HepG2 (cell line): ENCODE data around the gene RNF183. TPM values are rescaled to one million over a fixed set of nuclear protein-coding genes. Genes with fewer than 3 reads are reported as not detected.
A peak's percentile ranks its signal among the peaks of the same experiment; 100 is the strongest.

Experiments used
- AKAP8 ChIP-seq: sonication (generic); formaldehyde crosslinking; IDR thresholded peaks from 2 replicates; pipeline ENCODE4 v1.5.1; 2020; ENCODE audit warnings: mild to moderate bottlenecking, missing genetic modification reagents
- CHD2 ChIP-seq: IDR thresholded peaks from 2 replicates; pipeline ENCODE4 v1.6.1; 2011; ENCODE audit warnings: low read depth, low read length, improper control_type of control experiment
- HHEX ChIP-seq: IDR thresholded peaks from 2 replicates; pipeline ENCODE4 v1.6.1; 2016; ENCODE audit warnings: control low read depth
- HOXA5 ChIP-seq: sonication (generic); formaldehyde crosslinking; IDR thresholded peaks from 2 replicates; pipeline ENCODE4 v1.4.0; 2020; ENCODE audit warnings: missing genetic modification reagents
- KLF16 ChIP-seq, 2 experiments: sonication (generic) in 1 of 2; formaldehyde crosslinking in 1 of 2; IDR thresholded peaks; 2 replicates each; pipeline versions ENCODE4 v1.6.1 to v1.8.0; 2016 to 2023; ENCODE audit warnings: missing genetic modification reagents in 2 of 2, missing compliant biosample characterization in 1 of 2
- MBNL3 ChIP-seq: fragments of 250-450 bp; sonication (Bioruptor Pico); conservative IDR thresholded peaks from 2 replicates; pipeline ENCODE4 v1.8.0; 2022; ENCODE audit warnings: mild to moderate bottlenecking, inconsistent platforms
- MXD3 ChIP-seq: IDR thresholded peaks from 2 replicates; pipeline ENCODE4 v1.6.1; 2016; ENCODE audit warnings: mild to moderate bottlenecking, missing biosample characterization, missing genetic modification reagents
- SIX1 ChIP-seq: sonication (generic); formaldehyde crosslinking; IDR thresholded peaks from 2 replicates; pipeline ENCODE4 v1.4.0; 2020; ENCODE audit warnings: missing genetic modification reagents, borderline replicate concordance
- SMAD1 ChIP-seq: sonication (generic); formaldehyde crosslinking; IDR thresholded peaks from 2 replicates; pipeline ENCODE4 v1.4.0; 2020; ENCODE audit warnings: missing genetic modification reagents, low read depth, mild to moderate bottlenecking, borderline replicate concordance
- TAF1 ChIP-seq: sonication (generic); formaldehyde crosslinking; IDR thresholded peaks from 2 replicates; pipeline ENCODE4 v1.4.0; 2020; ENCODE audit warnings: missing genetic modification reagents
- TERF1 ChIP-seq: sonication (generic); formaldehyde crosslinking; IDR thresholded peaks from 2 replicates; pipeline ENCODE4 v1.8.0; 2022; ENCODE audit warnings: mild to moderate bottlenecking, missing genetic modification reagents, moderate library complexity
- TFDP1 ChIP-seq: IDR thresholded peaks from 2 replicates; pipeline ENCODE4 v1.6.1; 2016; ENCODE audit warnings: missing compliant biosample characterization, missing genetic modification reagents, borderline replicate concordance
- THRA ChIP-seq: sonication (generic); formaldehyde crosslinking; IDR thresholded peaks from 2 replicates; pipeline ENCODE4 v1.4.0; 2020; ENCODE audit warnings: missing genetic modification reagents, borderline replicate concordance
- ZBTB26 ChIP-seq: IDR thresholded peaks from 2 replicates; pipeline ENCODE4 v1.6.1; 2016; ENCODE audit warnings: missing compliant biosample characterization, missing genetic modification reagents, borderline replicate concordance
- ZNF12 ChIP-seq: sonication (generic); formaldehyde crosslinking; IDR thresholded peaks from 2 replicates; pipeline ENCODE4 v1.5.0; 2020; ENCODE audit warnings: missing genetic modification reagents
- ZNF274 ChIP-seq: sonication (generic); formaldehyde crosslinking; IDR thresholded peaks from 2 replicates; pipeline ENCODE4 v1.5.1; 2020; ENCODE audit warnings: mild to moderate bottlenecking, missing genetic modification reagents
- ZNF431 ChIP-seq: sonication (generic); formaldehyde crosslinking; IDR thresholded peaks from 2 replicates; pipeline ENCODE4 v1.9.0; 2022; ENCODE audit warnings: missing genetic modification reagents, low read depth, mild to moderate bottlenecking, borderline replicate concordance
- ZNF546 ChIP-seq: sonication (generic); formaldehyde crosslinking; conservative IDR thresholded peaks from 2 replicates; pipeline ENCODE4 v1.8.1; 2023; ENCODE audit warnings: mild to moderate bottlenecking, missing genetic modification reagents
- ZNF547 ChIP-seq: sonication (generic); formaldehyde crosslinking; IDR thresholded peaks from 2 replicates; pipeline ENCODE4 v1.5.1; 2020; ENCODE audit warnings: mild to moderate bottlenecking, missing genetic modification reagents
- ZNF557 ChIP-seq: sonication (generic); formaldehyde crosslinking; IDR thresholded peaks from 2 replicates; pipeline ENCODE4 v1.4.0; 2020; ENCODE audit warnings: missing genetic modification reagents
- ZNF614 ChIP-seq: IDR thresholded peaks from 2 replicates; pipeline ENCODE4 v1.6.1; 2018; ENCODE audit warnings: missing biosample characterization, missing genetic modification reagents, inconsistent platforms, borderline replicate concordance
- ZNF773 ChIP-seq: sonication (generic); formaldehyde crosslinking; IDR thresholded peaks from 2 replicates; pipeline ENCODE4 v1.4.0; 2020; ENCODE audit warnings: missing genetic modification reagents, borderline replicate concordance
- polyA plus RNA-seq, 8 experiments: library from polyadenylated mRNA; depleted of rRNA in 3 of 8; stranded (reverse) in 7 of 8; unstranded in 1 of 8; fragments of >200 nt; fragmentation: Illumina TruSeq in 4 of 8; extraction: Trizol in 4 of 8; gene quantifications; 2 replicates each; pipeline versions ENCODE4 v1.2.1 to v1.2.3, GENCODE V29; 2011 to 2016; ENCODE audit warnings: low read depth in 4 of 8, missing spikeins in 1 of 8, mixed read lengths in 1 of 8; ENCODE audit not compliant: insufficient read depth in 1 of 8
- total RNA-seq, 5 experiments: library from RNA; depleted of rRNA; stranded (reverse); fragments of >200 nt; fragmentation: Illumina TruSeq; extraction: Trizol; gene quantifications; 2 replicates each; pipeline ENCODE4 v1.2.3, GENCODE V29; 2016; ENCODE audit warnings: low read depth in 1 of 5

The RNF183 gene
- total and polyA plus RNA-seq, 2 of the 13 experiments (the other 11 are each of a cell fraction or from before 2014, with no cell fraction given) = 0.13 to 6.5 TPM

GRCh38 chr9:113275157-113276131 is 27.7 kb downstream of the RNF183 start, which contains the start of the genes CDC26 and PRPF4 (continued):
- peak; percentile 39; the same call in 1 of the 2 replicates for TF ChIP-seq SIX1
- TF ChIP-seq TFDP1 (CRISPR knock-in tag) = peak; percentile 93; the same call in 1 of the 2 replicates
- peak; percentile 73; the same call in 1 of the 2 replicates for TF ChIP-seq ZNF274 (CRISPR knock-in tag)
- TF ChIP-seq HOXA5 (CRISPR knock-in tag) = peak; percentile 33; the same call in 1 of the 2 replicates
- peak; percentile 79; the same call in 1 of the 2 replicates for TF ChIP-seq ZNF546 (CRISPR knock-in tag)
- 0 out of 2 replicates have a peak, but pooled peaks have one; percentile 17 for TF ChIP-seq AKAP8
- no peak; the same call in 1 of the 2 replicates for TF ChIP-seq ZBTB26 (CRISPR knock-in tag)
- peak; percentile 82; the same call in 1 of the 2 replicates for TF ChIP-seq SMAD1
- TF ChIP-seq HHEX (CRISPR knock-in tag) = no peak
- peak; percentile 62; the same call in 1 of the 2 replicates for TF ChIP-seq MXD3
- TF ChIP-seq TERF1 (CRISPR knock-in tag) = no peak
- TF ChIP-seq ZNF431 (CRISPR knock-in tag) = no peak
- TF ChIP-seq THRA (CRISPR knock-in tag) = peak; percentile 17; the same call in 1 of the 2 replicates
- peak; percentile 31; the same call in 1 of the 2 replicates for TF ChIP-seq ZNF547 (CRISPR knock-in tag)
- TF ChIP-seq CHD2 = peak; percentile 94
- TF ChIP-seq MBNL3 (CRISPR knock-in tag) = no peak
- no peak for TF ChIP-seq ZNF773 (CRISPR knock-in tag)
- TF ChIP-seq KLF16 (CRISPR knock-in tag; IDR thresholded peaks at IDR 0.05) = peak in 1 of 2 experiments; percentile 83; a peak in 2 of 4 replicates
- 0 out of 2 replicates have a peak, but pooled peaks have one; percentile 36 for TF ChIP-seq ZNF557 (CRISPR knock-in tag)
- peak; percentile 81 for TF ChIP-seq TAF1 (CRISPR knock-in tag)
- TF ChIP-seq ZNF614 (CRISPR knock-in tag) = peak; percentile 86; the same call in 1 of the 2 replicates
- no peak; the same call in 1 of the 2 replicates for TF ChIP-seq ZNF12 (CRISPR knock-in tag)
